H1 (cell line): ENCODE measurements around the gene NUP50. TPM values are rescaled to one million over a fixed set of nuclear protein-coding genes. Genes with fewer than 3 reads are reported as not detected.

Source experiments
- CTCF ChIA-PET: fragments of 300-600 bp; sonication (Branson Sonifier 250); formaldehyde crosslinking; loops from one replicate; lab custom pipeline; 2021; ENCODE audit not compliant: partially characterized antibody; lab: Charles Lee
- POLR2A ChIA-PET: fragments of 300-600 bp; sonication (Branson Sonifier 250); formaldehyde crosslinking; loops from one replicate; lab custom pipeline; 2021; ENCODE audit warnings: inconsistent platforms; ENCODE audit not compliant: partially characterized antibody; lab: Charles Lee
- DNase-seq, 2 experiments: peaks; one replicate each; pipeline versions ENCODE4 v3.0.0 to v3.0.0-alpha.2; 2010 to 2022; ENCODE audit warnings: low spot score in 2 of 2, low read depth in 1 of 2, mixed read lengths in 1 of 2
- FAIRE-seq: peaks from 2 replicates; lab custom pipeline; 2011; peaks lifted over from hg19 to GRCh38; lab: Jason Lieb, UNC
- H2AFZ ChIP-seq: 2 replicates; pipeline ENCODE4 v1.8.1; 2012; ENCODE audit warnings: low read length, inconsistent platforms
- H2AK5ac ChIP-seq: 2 replicates; pipeline ENCODE4 v1.6.1; 2013; ENCODE audit warnings: low read depth, low read length
- H2BK120ac ChIP-seq: replicated peaks from 2 replicates; pipeline ENCODE3; 2013; ENCODE audit warnings: low read depth, low read length, inconsistent platforms
- H2BK12ac ChIP-seq: 2 replicates; pipeline ENCODE4 v1.6.1; 2013; ENCODE audit warnings: low read depth, low read length
- H2BK15ac ChIP-seq: 2 replicates; pipeline ENCODE4 v1.6.1; 2013; ENCODE audit warnings: low read length
- H2BK20ac ChIP-seq: 2 replicates; pipeline ENCODE4 v1.6.1; 2013; ENCODE audit warnings: low read length
- H2BK5ac ChIP-seq: 2 replicates; pipeline ENCODE4 v1.6.1; 2013; ENCODE audit warnings: low read depth, low read length
- H3K14ac ChIP-seq: 2 replicates; pipeline ENCODE4 v1.6.1; 2013; ENCODE audit warnings: inconsistent platforms; ENCODE audit not compliant: insufficient read length
- H3K18ac ChIP-seq: 2 replicates; pipeline ENCODE4 v1.6.1; 2013; ENCODE audit warnings: low read length; ENCODE audit errors: extremely low read depth
- H3K23ac ChIP-seq: 2 replicates; pipeline ENCODE4 v1.6.1; 2013; ENCODE audit warnings: inconsistent platforms; ENCODE audit not compliant: insufficient read length
- H3K23me2 ChIP-seq: 2 replicates; pipeline ENCODE4 v1.6.1; 2013; ENCODE audit warnings: low read depth, low read length
- H3K27ac ChIP-seq: 2 replicates; pipeline ENCODE4 v1.6.1; 2011; ENCODE audit warnings: low read depth, low read length, inconsistent platforms
- H3K27me3 ChIP-seq, 4 experiments: replicated peaks in 1 of 4; 1 replicate in 1 of 4; 2 replicates in 3 of 4; pipeline versions ENCODE4 v1.6.1 to v1.8.1; 2011 to 2013; ENCODE audit warnings: low read length in 3 of 4, mild to moderate bottlenecking in 3 of 4, inconsistent platforms in 2 of 4, mixed read lengths in 2 of 4, moderate library complexity in 1 of 4; ENCODE audit not compliant: control insufficient read depth in 3 of 4, insufficient read depth in 3 of 4; ENCODE audit errors: extremely low read depth in 1 of 4
- H3K36me3 ChIP-seq, 4 experiments: 2 replicates each; pipeline versions ENCODE4 v1.6.1 to v1.8.1; 2011 to 2013; ENCODE audit warnings: mild to moderate bottlenecking in 4 of 4, low read length in 3 of 4, moderate library complexity in 2 of 4, control low read depth in 1 of 4, inconsistent platforms in 1 of 4; ENCODE audit not compliant: insufficient read depth in 4 of 4, control insufficient read depth in 2 of 4
- H3K4ac ChIP-seq: replicated peaks from 2 replicates; pipeline ENCODE3; 2013; ENCODE audit warnings: low read length, low read depth, mixed read lengths, inconsistent platforms; ENCODE audit not compliant: insufficient read length
- H3K4me1 ChIP-seq, 4 experiments: replicated peaks in 1 of 4; 1 replicate in 1 of 4; 2 replicates in 3 of 4; pipeline versions ENCODE4 v1.6.1 to v1.8.1; 2011 to 2013; ENCODE audit warnings: low read length in 3 of 4, inconsistent platforms in 2 of 4, mixed read lengths in 1 of 4; ENCODE audit not compliant: insufficient read depth in 4 of 4, control insufficient read depth in 3 of 4
- H3K4me2 ChIP-seq, 2 experiments: 2 replicates each; pipeline versions ENCODE4 v1.6.1 to v1.8.1; 2011 to 2013; ENCODE audit warnings: low read depth in 2 of 2, low read length in 2 of 2, control low read depth in 1 of 2, inconsistent platforms in 1 of 2, mild to moderate bottlenecking in 1 of 2; ENCODE audit not compliant: insufficient read depth in 1 of 2
- H3K4me3 ChIP-seq, 4 experiments: fragments of 200-600, 300-600 bp in 1 of 4; sonication (generic), shearing (Covaris generic), sonication (Bioruptor Twin) in 1 of 4; 2 replicates each; pipeline versions ENCODE4 v1.5.1 to v1.8.1; 2011 to 2016; ENCODE audit warnings: low read length in 4 of 4, low read depth in 3 of 4, control low read depth in 2 of 4, inconsistent platforms in 2 of 4, mild to moderate bottlenecking in 2 of 4, mixed read lengths in 1 of 4, moderate library complexity in 1 of 4; ENCODE audit not compliant: insufficient read depth in 2 of 4; ENCODE audit errors: extremely low read depth in 1 of 4
- H3K56ac ChIP-seq: replicated peaks from 2 replicates; pipeline ENCODE3; 2013; ENCODE audit warnings: low read depth, mild to moderate bottlenecking, mixed read lengths, low read length, inconsistent platforms; ENCODE audit not compliant: insufficient read length
- H3K79me1 ChIP-seq: 2 replicates; pipeline ENCODE4 v1.6.1; 2013; ENCODE audit warnings: low read depth, low read length, control low read depth
- H3K79me2 ChIP-seq, 2 experiments: 2 replicates each; pipeline versions ENCODE4 v1.6.1 to v1.8.1; 2012 to 2013; ENCODE audit warnings: low read length in 2 of 2, mild to moderate bottlenecking in 2 of 2, inconsistent platforms in 1 of 2; ENCODE audit not compliant: insufficient read depth in 2 of 2, control insufficient read depth in 1 of 2
- H3K9ac ChIP-seq, 4 experiments: replicated peaks in 1 of 4; 1 replicate in 1 of 4; 2 replicates in 3 of 4; pipeline versions ENCODE4 v1.6.1 to v1.8.1; 2011 to 2013; ENCODE audit warnings: low read depth in 3 of 4, low read length in 3 of 4, control low read depth in 2 of 4, mild to moderate bottlenecking in 2 of 4, moderate library complexity in 2 of 4, inconsistent platforms in 1 of 4; ENCODE audit errors: extremely low read depth in 1 of 4
- H3K9me3 ChIP-seq, 2 experiments: 2 replicates each; pipeline versions ENCODE4 v1.6.1 to v1.8.1; 2012 to 2013; ENCODE audit warnings: mild to moderate bottlenecking in 2 of 2, moderate library complexity in 2 of 2, control low read depth in 1 of 2, inconsistent platforms in 1 of 2, low read depth in 1 of 2, low read length in 1 of 2, mixed read lengths in 1 of 2; ENCODE audit not compliant: insufficient read depth in 2 of 2
- H4K20me1 ChIP-seq, 2 experiments: replicated peaks in 1 of 2; 2 replicates each; pipeline versions ENCODE3 to v1.8.1; 2011 to 2013; ENCODE audit warnings: inconsistent platforms in 2 of 2, low read length in 2 of 2, mild to moderate bottlenecking in 1 of 2; ENCODE audit not compliant: insufficient read depth in 2 of 2, control insufficient read depth in 1 of 2
- H4K5ac ChIP-seq: 2 replicates; pipeline ENCODE4 v1.6.1; 2013; ENCODE audit warnings: low read length, low read depth, mixed read lengths, inconsistent platforms; ENCODE audit not compliant: insufficient read length
- H4K8ac ChIP-seq: 2 replicates; pipeline ENCODE4 v1.8.0; 2013; ENCODE audit warnings: mild to moderate bottlenecking, moderate library complexity, low read length, inconsistent platforms; ENCODE audit not compliant: insufficient read depth; ENCODE audit errors: extremely low read depth
- H4K91ac ChIP-seq: replicated peaks from 2 replicates; pipeline ENCODE3; 2013; ENCODE audit warnings: low read length, mixed read lengths, inconsistent platforms; ENCODE audit not compliant: insufficient read length
- KDM4A ChIP-seq: IDR thresholded peaks from one replicate; pipeline ENCODE4 v1.7.1; 2012; ENCODE audit warnings: low read depth, mild to moderate bottlenecking, moderate library complexity, low read length, inconsistent platforms; ENCODE audit not compliant: severe bottlenecking
- SP2 ChIP-seq: IDR thresholded peaks from 2 replicates; pipeline ENCODE4 v1.6.1; 2012; ENCODE audit warnings: mild to moderate bottlenecking, low read length, inconsistent platforms
- WGBS, 2 experiments: shearing (Covaris generic) in 1 of 2; methylation state at CpG; one replicate each; pipeline versions ENCODE4 v1.1.6 to v1.1.7; 2013 to 2015; ENCODE audit warnings: low lambda C conversion rate in 2 of 2, mixed read lengths in 2 of 2, inconsistent platforms in 1 of 2, low coverage in 1 of 2, missing lambda C conversion rate in 1 of 2; ENCODE audit not compliant: insufficient replicate concordance in 2 of 2, insufficient coverage in 1 of 2, insufficient read length in 1 of 2; ENCODE audit errors: extremely low coverage in 1 of 2, missing lambda C conversion rate in 1 of 2; 5-methylcytosine and 5-hydroxymethylcytosine counted together
- polyA plus RNA-seq, 7 experiments: library from polyadenylated mRNA; depleted of rRNA in 3 of 7; stranded (reverse) in 5 of 7; unstranded in 2 of 7; fragments of >200 nt in 5 of 7; fragments of 200-250 nt in 2 of 7; gene quantifications; 1 replicate in 5 of 7; 2 replicates in 1 of 7; 4 replicates in 1 of 7; pipeline versions ENCODE4 v1.2.1 to v1.2.3, GENCODE V29; 2011 to 2013; ENCODE audit warnings: missing spikeins in 2 of 7, mixed read lengths in 2 of 7
- total RNA-seq: library from RNA; stranded (reverse); fragmentation: NEBNext Ultra II Directional; extraction: Animal tissue kit (Norgen Biotek cat#: 25700); gene quantifications from 2 replicates; pipeline ENCODE4 v1.2.1, GENCODE V29; 2021

Gene NUP50
- total and polyA plus RNA-seq, 2 of the 8 experiments (the other 6 are each of a cell fraction or from before 2014, with no cell fraction given): 20.0 to 112 TPM

GRCh38 chr22:45228401-45228754 is 64.7 kb downstream of the NUP50 start:
- Histone ChIP-seq H2BK120ac (no peak overlapping the region), H2BK20ac (no peak overlapping the region), H4K91ac (no peak overlapping the region), H4K5ac (no peak overlapping the region), H3K18ac (no peak overlapping the region), H3K4ac (no peak overlapping the region), H3K4me3 (no peak overlapping the region), H3K9me3 (no peaks in the 10 kb centered on the region), H3K27ac (no peak overlapping the region), H3K23ac (no peak overlapping the region), H3K36me3 (no peaks in the 10 kb centered on the region), H3K56ac (no peak overlapping the region), H3K27me3 (no peaks in the 10 kb centered on the region), H2BK5ac (no peak overlapping the region), H2BK15ac (no peak overlapping the region), H3K23me2 (no peaks in the 10 kb centered on the region), H2AK5ac (no peak overlapping the region), H3K4me2 (no peak overlapping the region; a peak in 1 of 4 replicates), H2BK12ac (no peak overlapping the region), H3K79me1 (no peaks in the 10 kb centered on the region; the same call in 1 of the 2 replicates), H3K14ac (no peak overlapping the region), H4K20me1 (peaks cover 2 to 24% of the 10 kb centered on the region in 2 experiments), H3K79me2 (no peaks in the 10 kb centered on the region; a peak in 1 of 4 replicates), H3K4me1 (peaks cover 0 to 20% (median 13%) of the 10 kb centered on the region in 4 experiments; a peak in 6 of 7 replicates), H4K8ac (no peak overlapping the region), H2AFZ (no peak overlapping the region), H3K9ac (no peak overlapping the region)
- no peak for DNase-seq
- FAIRE-seq: no peak
- ChIA-PET CTCF (no interaction called here), POLR2A (interaction anchor here (0.7 kb wide), 1 partner anchor 20 kb away, joined by 4 read pairs; no protein-coding TSS in a partner anchor)
- TF ChIP-seq KDM4A (no peak), SP2 (no peak)
- WGBS, 2 experiments: 81% methylated on average over 7 of the region's 8 CpGs; no CpG with 5 or more reads in 1 of the 2 experiments
